Memory B cell (primary cell): ENCODE data around the gene ITPK1.

Source experiments
- ATAC-seq: fragments of 150-1000 bp; cut with Tn5 transposase; 2 replicates; pipeline ENCODE4 v1.10.0; 2021; ENCODE audit warnings: low read depth, mild to moderate bottlenecking, moderate library complexity
- DNase-seq, 2 donors: peaks; one replicate each; pipeline ENCODE4 v3.0.0; 2022; ENCODE audit warnings: low spot score in 2 of 2
- H3K27ac Mint-ChIP-seq: one replicate; pipeline ENCODE4 v1.8.0; 2022; ENCODE audit warnings: mild to moderate bottlenecking, moderate library complexity, mixed read lengths
- H3K27me3 Mint-ChIP-seq: one replicate; pipeline ENCODE4 v1.8.0; 2022; ENCODE audit warnings: mixed read lengths
- H3K36me3 Mint-ChIP-seq: one replicate; pipeline ENCODE4 v1.8.0; 2022; ENCODE audit warnings: mild to moderate bottlenecking, mixed read lengths
- H3K4me1 Mint-ChIP-seq: one replicate; pipeline ENCODE4 v1.8.0; 2022; ENCODE audit warnings: mixed read lengths
- H3K4me3 Mint-ChIP-seq: one replicate; pipeline ENCODE4 v1.8.0; 2022; ENCODE audit warnings: mild to moderate bottlenecking, moderate library complexity, mixed read lengths
- H3K9me3 Mint-ChIP-seq: one replicate; pipeline ENCODE4 v1.8.0; 2022; ENCODE audit warnings: mixed read lengths

ITPK1 gene

DNA sequence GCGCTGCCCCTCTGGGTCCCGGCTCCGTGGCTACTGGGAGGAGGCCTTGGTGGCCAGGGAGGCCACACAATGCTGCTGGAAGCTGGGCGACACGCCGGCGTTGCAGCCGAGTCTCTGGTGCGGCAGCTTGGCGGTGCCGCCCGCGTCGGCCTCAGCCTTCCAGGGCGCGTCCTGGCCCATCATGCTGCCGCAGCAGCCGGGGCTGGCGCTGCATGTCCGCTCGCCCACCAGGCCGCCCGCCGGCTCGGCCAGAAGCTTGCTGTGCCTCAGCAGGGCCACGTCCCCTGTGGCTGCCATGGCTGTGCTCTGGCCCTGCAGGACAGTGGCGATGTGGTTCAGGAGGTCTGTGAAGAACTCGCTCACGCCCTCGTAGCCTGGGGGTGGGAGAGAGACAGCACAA lies 174.2 kb downstream of the ITPK1 start:
- no peaks in the 10 kb centered on the region for H3K9me3 Mint-ChIP-seq
- H3K36me3 Mint-ChIP-seq = peaks cover 9% of the 10 kb centered on the region
- no peaks in the 10 kb centered on the region for H3K27me3 Mint-ChIP-seq
- H3K4me3 Mint-ChIP-seq = no peak overlapping the region
- H3K27ac Mint-ChIP-seq = no peak overlapping the region
- peaks cover 2% of the 10 kb centered on the region for H3K4me1 Mint-ChIP-seq
- ATAC-seq (no peak), DNase-seq (no peak)

DNA sequence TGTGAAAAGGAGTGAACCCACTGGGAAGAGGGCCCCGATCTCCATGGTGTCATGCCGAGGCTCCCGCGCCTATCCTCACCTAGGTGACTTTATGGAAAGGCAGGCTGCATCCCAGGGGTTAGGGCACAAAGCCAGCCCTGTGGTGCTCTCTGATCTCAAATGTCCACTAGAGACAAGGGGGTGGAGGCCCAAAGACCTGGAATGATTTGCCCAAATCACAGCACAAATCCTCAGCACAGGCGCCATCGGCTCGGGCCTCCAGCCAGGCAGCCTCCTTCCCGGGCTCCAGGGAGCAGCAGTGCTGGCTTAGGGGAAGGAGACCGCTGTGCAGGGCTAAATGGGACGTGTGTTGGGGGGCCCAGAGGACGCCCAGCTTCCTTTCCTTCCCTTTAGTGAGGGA lies 175.2 kb downstream of the ITPK1 start:
- ATAC-seq (no peak), DNase-seq (no peak)
- Mint-ChIP-seq H3K4me1 (peaks cover 2% of the 10 kb centered on the region), H3K27ac (no peak overlapping the region), H3K4me3 (no peak overlapping the region), H3K27me3 (no peaks in the 10 kb centered on the region), H3K9me3 (no peaks in the 10 kb centered on the region), H3K36me3 (peaks cover 11% of the 10 kb centered on the region)

DNA sequence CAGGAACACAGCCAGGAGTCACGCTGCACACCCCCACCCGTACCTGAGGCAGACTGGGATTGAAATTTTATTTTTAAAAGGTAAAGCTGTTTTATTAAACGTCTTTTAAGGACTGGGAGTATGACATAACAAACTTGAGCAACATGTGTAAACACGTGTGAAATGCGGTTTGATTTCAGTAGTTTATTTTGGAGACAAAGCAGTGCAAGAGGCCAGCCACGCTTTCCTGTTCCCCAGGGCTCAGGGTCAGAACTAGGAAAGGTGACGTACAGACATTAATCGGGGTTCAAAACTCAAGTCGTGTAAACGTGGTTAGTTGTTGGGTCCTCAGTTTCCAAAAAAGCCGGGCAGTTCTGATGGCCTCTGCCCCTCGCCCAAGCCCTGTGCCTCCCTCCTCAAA lies 176.0 kb downstream of the ITPK1 start:
- DNase-seq (no peak), ATAC-seq (no peak)
- H3K4me1 Mint-ChIP-seq = peaks cover 2% of the 10 kb centered on the region
- peaks cover 10% of the 10 kb centered on the region for H3K36me3 Mint-ChIP-seq
- H3K4me3 Mint-ChIP-seq = no peak overlapping the region
- no peaks in the 10 kb centered on the region for H3K27me3 Mint-ChIP-seq
- H3K27ac Mint-ChIP-seq = no peak overlapping the region
- H3K9me3 Mint-ChIP-seq = no peaks in the 10 kb centered on the region

DNA sequence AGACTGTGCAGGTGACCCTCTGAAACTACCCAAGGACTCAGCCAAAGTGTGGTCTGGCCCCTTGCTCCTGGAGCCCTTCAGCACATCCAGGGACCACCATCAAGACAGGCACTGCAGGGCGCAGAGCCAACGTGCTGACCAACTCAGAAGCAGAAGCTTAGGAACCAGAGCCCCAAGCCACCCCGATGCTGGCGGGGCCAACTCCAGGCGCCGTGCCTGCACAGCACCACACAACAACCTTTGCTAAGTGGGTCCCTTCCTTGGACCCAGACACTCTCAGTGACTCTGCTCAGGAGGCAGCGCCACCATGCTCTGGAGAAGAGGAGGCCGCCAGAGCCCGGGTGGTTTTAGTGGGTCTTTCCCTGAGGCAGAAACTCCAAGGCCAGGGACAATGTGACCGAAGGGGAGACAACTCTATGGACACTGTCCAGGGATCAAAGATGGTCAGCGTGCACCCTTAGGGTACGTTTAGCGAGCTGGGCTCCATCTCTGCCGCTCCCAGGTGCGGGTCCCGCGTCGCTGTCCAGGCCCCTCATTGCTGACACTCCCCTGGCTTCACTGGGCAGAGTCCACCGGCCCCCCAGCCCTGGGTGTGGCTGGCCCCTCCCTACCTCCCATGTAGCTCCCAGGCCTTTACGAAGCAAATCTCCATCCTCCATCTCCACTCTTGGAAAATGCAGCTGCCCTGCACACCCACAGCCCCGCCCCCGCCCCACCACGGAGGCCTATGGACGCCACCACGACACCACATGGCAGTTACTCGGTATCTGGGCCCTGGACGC lies 176.6 kb downstream of the ITPK1 start:
- H3K9me3 Mint-ChIP-seq = no peaks in the 10 kb centered on the region
- H3K36me3 Mint-ChIP-seq = peaks cover 5% of the 10 kb centered on the region
- H3K4me3 Mint-ChIP-seq = no peak overlapping the region
- H3K4me1 Mint-ChIP-seq = peaks cover 2% of the 10 kb centered on the region
- no peaks in the 10 kb centered on the region for H3K27me3 Mint-ChIP-seq
- no peak for ATAC-seq
- DNase-seq = no peak
- H3K27ac Mint-ChIP-seq = no peak overlapping the region

DNA sequence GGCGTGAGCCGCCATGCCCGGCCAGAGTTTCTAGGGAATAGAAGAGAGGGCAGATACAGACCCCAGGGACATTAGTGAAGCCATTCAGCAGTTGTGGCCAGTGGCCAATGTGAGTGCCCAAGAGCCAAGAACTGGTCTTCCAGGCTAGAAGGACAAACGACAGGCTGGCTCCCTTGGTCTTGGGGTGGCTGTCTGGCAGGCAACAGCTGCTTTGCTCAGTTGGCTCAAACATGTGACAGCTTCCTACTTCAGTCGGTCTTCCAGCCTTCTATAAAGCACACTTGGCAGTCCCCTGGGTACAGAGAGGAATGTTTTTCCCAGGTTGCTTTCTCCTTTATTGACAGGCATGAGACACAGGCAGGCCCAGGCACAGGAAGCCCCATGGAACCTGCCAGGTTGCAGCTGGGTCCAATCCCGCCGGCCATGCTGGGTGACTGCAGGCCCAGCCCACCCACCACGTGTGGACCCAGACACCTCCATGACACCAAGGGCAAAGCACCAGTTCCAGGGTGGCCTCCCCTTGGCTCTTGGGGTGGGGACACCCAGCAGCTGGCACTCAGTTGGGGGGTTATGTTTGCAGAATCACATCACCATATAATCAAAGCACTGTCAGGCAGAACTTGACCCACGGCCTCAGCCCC lies 177.4 kb downstream of the ITPK1 start:
- no peaks in the 10 kb centered on the region for H3K27me3 Mint-ChIP-seq
- H3K27ac Mint-ChIP-seq = no peak overlapping the region
- no peak for DNase-seq
- no peak overlapping the region for H3K4me3 Mint-ChIP-seq
- peaks cover 2% of the 10 kb centered on the region for H3K4me1 Mint-ChIP-seq
- ATAC-seq = no peak
- peaks cover 5% of the 10 kb centered on the region for H3K36me3 Mint-ChIP-seq
- no peaks in the 10 kb centered on the region for H3K9me3 Mint-ChIP-seq

DNA sequence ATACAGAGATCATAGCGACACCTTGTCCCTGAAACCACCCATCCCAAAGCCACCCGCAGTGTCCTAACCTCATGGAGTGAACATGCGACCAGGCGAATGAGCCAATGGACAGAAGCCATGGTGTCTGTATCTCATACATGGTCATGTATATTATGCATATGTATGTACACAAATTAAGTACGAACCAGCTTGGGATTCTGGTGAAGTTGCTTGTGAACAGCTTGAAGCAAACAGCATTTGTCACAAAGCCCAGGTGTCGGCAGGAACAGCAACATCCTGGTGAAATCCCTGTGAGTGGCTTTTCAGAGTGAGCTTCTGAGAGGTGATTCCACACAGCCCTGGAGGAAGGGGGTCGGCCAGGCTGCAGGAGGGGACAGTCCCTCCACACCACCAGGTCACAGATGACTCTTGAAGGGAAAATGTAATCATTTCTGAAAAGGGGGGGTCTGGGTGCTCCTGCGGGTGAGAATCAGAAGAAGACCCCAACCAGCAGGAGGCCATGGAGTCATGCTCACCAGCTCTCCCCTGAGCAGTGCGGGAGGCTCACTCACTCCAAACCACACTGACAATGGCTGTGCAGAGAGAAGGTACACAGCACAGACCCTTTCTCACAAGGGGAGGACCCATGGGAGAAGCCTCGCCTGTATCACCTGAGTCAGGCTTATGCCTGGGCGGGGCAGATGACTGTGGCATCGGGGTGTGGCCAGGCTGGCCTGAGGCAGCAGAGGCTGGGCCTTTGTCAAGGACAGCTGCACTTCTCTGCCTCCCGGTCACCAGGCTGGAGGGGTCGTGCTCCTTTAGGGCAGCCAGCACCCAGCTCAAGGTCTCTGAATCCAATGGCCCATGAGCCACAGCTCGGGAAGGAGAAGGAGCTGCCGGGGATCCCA lies 178.4 kb downstream of the ITPK1 start:
- DNase-seq (no peak), ATAC-seq (no peak)
- no peaks in the 10 kb centered on the region for H3K9me3 Mint-ChIP-seq
- no peak overlapping the region for H3K27ac Mint-ChIP-seq
- H3K4me3 Mint-ChIP-seq = no peak overlapping the region
- no peaks in the 10 kb centered on the region for H3K27me3 Mint-ChIP-seq
- peaks cover 2% of the 10 kb centered on the region for H3K4me1 Mint-ChIP-seq
- peaks cover 6% of the 10 kb centered on the region for H3K36me3 Mint-ChIP-seq

DNA sequence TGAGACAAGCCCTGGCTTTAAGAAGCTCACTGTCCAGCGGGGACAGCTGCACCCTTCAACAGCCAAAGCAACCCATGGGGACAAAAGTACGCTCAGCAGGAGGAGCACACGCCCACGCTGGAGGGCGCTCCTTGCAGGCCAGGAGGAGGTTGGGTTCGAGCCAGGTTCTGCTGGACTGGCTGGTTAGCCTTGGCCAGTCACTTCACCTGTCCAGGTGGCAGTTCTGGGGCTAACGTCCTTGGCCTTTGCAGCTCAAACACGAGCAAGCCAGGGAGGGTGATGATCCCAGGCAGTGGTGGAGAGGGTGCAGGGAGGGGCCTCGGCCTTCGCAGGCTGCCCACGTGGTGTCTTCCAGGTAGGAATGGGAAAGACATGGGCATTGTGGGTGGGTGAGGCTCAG lies 179.6 kb downstream of the ITPK1 start:
- Mint-ChIP-seq H3K27me3 (no peaks in the 10 kb centered on the region), H3K4me3 (no peak overlapping the region), H3K27ac (no peak overlapping the region), H3K4me1 (no peaks in the 10 kb centered on the region), H3K36me3 (peaks cover 4% of the 10 kb centered on the region), H3K9me3 (no peaks in the 10 kb centered on the region)
- no peak for DNase-seq
- no peak for ATAC-seq

DNA sequence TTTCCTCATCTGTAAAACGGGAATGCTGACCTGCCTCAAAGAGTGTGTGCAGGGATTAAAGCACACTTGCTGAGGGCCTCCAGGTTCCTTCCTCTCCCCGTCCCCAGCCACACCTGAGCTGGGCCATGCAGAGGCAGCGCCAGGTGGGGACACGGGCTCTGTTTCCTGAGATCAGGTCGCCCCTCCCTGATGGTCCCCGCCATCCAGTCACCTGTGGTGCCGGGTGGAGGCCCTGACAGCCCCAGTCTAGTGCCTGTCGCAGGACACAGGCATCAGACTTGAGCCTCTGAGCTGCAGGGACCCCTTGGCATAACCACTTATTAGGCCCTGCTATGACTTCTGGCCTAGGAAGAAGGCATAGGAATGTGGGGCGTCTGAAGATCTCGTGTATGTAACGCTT lies 180.3 kb downstream of the ITPK1 start:
- no peak overlapping the region for H3K27ac Mint-ChIP-seq
- H3K36me3 Mint-ChIP-seq = peaks cover 4% of the 10 kb centered on the region
- no peaks in the 10 kb centered on the region for H3K9me3 Mint-ChIP-seq
- DNase-seq (no peak), ATAC-seq (no peak)
- H3K27me3 Mint-ChIP-seq = no peaks in the 10 kb centered on the region
- no peaks in the 10 kb centered on the region for H3K4me1 Mint-ChIP-seq
- no peak overlapping the region for H3K4me3 Mint-ChIP-seq

DNA sequence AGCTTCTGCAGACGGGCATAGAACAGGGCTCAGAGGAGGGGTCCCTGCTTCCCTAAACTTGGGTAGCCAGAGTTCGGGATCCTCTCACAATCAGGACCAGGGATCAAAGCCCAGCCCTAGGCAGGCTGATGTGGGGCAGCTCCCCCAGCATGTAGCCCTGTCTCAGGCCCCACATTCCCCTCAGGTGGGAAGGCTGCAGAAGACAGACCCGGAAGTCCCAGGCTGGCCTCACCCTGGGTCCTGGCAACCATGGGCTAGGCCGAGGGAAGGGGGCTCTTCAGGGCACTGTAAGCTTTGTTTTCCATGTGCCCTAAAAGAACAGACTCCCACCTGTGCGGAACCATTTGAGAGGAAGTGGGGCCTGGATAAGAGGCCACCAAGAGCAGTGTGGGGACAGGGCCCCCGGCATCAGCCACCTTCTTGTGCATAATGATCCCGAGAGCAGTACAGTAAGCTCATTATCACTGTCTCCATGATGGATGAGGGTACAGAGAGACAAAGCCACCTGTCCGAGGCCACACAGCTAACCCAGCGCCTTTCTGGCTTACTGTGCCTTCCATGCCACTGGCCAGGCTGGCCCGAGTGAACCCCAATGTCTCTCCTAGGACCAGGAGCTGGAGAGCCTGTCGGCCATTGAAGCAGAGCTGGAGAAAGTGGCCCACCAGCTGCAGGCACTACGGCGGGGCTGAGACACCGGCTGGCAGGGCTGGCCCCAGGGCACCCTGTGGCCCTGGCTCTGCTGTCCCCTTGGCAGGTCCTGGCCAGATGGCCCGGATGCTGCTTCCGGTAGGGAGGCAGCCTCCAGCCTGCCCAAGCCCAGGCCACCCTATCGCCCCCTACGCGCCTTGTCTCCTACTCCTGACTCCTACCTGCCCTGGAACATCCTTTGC lies 181.3 kb downstream of the ITPK1 start:
- Mint-ChIP-seq H3K4me1 (no peaks in the 10 kb centered on the region), H3K4me3 (no peak overlapping the region), H3K27ac (no peak overlapping the region), H3K9me3 (no peaks in the 10 kb centered on the region), H3K36me3 (peaks cover 4% of the 10 kb centered on the region), H3K27me3 (no peaks in the 10 kb centered on the region)
- no peak for DNase-seq
- no peak for ATAC-seq

DNA sequence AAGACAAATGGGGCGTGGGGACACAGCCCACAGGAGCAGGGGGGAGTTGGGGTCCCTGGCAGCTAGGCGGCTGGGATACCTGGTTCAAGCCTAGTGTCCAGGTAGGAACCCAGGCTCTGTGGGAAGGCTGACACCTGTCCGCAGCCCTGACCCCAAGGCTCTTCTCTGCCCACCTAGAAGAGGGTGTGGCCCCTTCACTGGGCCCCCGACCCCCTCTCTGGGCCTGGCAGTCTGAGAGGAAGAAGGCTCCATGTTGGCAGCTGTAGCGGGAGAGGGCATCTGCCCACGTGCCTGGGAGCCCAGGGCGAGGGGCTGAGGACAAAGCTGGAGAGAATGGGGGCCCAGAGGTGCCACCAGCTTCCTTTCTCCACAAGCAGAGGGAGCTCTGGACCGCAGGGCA lies 182.2 kb downstream of the ITPK1 start:
- Mint-ChIP-seq H3K4me3 (no peak overlapping the region), H3K27me3 (no peaks in the 10 kb centered on the region), H3K9me3 (no peaks in the 10 kb centered on the region), H3K36me3 (peaks cover 4% of the 10 kb centered on the region), H3K4me1 (no peaks in the 10 kb centered on the region), H3K27ac (no peak overlapping the region)
- ATAC-seq (no peak), DNase-seq (no peak)

DNA sequence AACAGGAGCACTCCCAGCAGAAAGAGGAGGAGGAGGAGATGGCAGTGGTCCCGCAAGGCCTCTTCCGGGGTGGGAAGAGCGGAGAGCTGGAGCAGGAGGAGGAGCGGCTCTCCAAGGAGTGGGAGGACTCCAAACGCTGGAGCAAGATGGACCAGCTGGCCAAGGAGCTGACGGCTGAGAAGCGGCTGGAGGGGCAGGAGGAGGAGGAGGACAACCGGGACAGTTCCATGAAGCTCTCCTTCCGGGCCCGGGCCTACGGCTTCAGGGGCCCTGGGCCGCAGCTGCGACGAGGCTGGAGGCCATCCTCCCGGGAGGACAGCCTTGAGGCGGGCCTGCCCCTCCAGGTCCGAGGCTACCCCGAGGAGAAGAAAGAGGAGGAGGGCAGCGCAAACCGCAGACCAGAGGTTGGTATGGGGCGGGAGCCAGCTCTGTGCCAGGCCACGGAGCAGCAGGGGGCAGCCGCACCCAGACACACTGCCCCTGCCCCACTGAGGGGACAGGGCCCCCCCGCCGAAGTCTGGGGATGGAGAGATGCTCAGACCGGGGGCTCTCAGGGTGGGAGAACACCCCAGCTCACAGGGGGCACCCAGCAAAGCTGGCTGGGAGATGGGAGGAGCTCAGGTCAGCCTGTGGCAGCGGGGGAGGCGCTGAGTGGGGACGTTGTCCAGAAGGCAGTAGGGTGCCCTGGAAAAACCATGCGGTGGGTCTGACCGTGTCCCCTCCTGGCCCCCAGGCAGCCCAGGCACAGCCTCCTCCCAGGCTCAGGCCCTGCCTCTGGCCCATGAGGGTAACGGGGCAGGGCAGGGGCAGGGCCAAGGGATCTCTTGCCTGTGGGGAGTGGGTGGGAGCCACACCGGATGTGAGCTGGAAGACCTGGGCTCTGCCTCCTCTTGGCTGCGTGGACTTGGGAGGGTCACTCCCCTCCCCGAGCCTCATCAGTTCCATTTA lies 183.0 kb downstream of the ITPK1 start:
- H3K4me1 Mint-ChIP-seq = no peaks in the 10 kb centered on the region
- peaks cover 4% of the 10 kb centered on the region for H3K36me3 Mint-ChIP-seq
- no peak overlapping the region for H3K27ac Mint-ChIP-seq
- no peak overlapping the region for H3K4me3 Mint-ChIP-seq
- DNase-seq = no peak
- ATAC-seq = no peak
- no peaks in the 10 kb centered on the region for H3K27me3 Mint-ChIP-seq
- H3K9me3 Mint-ChIP-seq = no peaks in the 10 kb centered on the region

DNA sequence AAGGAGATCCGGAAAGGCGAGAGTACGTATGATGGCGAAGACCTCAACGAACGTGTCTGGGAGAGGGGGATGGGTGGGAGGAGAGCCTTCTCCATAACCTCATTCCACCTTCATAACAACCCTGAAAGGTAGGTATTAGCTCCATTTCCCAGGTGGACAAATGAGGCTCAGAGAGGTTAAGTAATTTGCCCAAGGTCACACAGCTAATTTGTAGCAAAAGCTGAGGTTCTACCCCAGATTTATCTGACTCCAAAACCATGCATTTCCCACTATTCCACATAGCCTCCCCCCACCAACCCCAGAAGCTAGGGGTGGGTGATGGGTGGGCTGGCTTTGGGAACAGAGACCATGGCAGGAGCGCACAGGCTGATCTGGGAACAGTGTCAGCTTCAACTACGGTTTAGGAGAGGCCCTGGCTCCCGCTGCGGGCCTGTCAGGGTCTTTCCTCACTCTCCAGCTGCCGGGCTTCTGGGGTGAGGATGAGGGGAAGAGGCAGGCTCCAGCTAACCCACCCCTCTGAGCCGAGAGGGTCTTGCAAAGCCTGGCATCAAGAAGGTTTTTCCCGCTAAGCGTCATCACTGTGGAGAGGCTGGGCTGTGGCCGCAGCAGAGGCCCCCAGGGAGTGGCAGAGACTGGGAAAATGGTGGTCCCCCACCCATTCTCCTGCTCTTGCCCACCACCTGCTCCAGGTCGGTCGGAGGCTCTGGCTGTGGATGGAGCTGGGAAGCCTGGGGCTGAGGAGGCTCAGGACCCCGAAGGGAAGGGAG lies 183.9 kb downstream of the ITPK1 start:
- no peak for DNase-seq
- no peaks in the 10 kb centered on the region for H3K4me1 Mint-ChIP-seq
- no peaks in the 10 kb centered on the region for H3K9me3 Mint-ChIP-seq
- no peak overlapping the region for H3K4me3 Mint-ChIP-seq
- no peak for ATAC-seq
- no peak overlapping the region for H3K27ac Mint-ChIP-seq
- H3K27me3 Mint-ChIP-seq = no peaks in the 10 kb centered on the region
- H3K36me3 Mint-ChIP-seq = peaks cover 4% of the 10 kb centered on the region
